A673 (cell line): ENCODE measurements around the gene C9orf50. TPM values are rescaled to one million over a fixed set of nuclear protein-coding genes. Genes with fewer than 3 reads are reported as not detected.

Source experiments
- BruUV-seq: library from RNA; stranded (reverse); fragments of 400-500 nt; replicated peaks from 2 replicates; lab custom pipeline; 2021; lab: Mats Ljungman, UMichigan
- CTCF ChIA-PET: fragments of 300-600 bp; sonication (Branson Sonifier 250); formaldehyde crosslinking; loops from one replicate; lab custom pipeline; 2022; ENCODE audit warnings: antibody characterized with exemption; lab: Charles Lee
- POLR2A ChIA-PET: fragments of 300-600 bp; sonication (Branson Sonifier 250); formaldehyde crosslinking; loops from one replicate; lab custom pipeline; 2022; ENCODE audit warnings: antibody characterized with exemption; ENCODE audit not compliant: low non-redundant PET; lab: Charles Lee
- DNase-seq: peaks from one replicate; pipeline ENCODE4 v3.0.0-alpha.2; 2015; ENCODE audit warnings: low spot score
- H3K27ac ChIP-seq: fragments of 200-600 bp; sonication (generic); 2 replicates; pipeline ENCODE4 v1.5.1; 2016; ENCODE audit warnings: mixed run types, low read depth, mild to moderate bottlenecking, mixed read lengths, antibody characterized with exemption, low read length; ENCODE audit not compliant: poor library complexity, severe bottlenecking
- H3K27me3 ChIP-seq: fragments of 200-600 bp; sonication (generic); replicated peaks from 2 replicates; pipeline ENCODE4 v1.6.1; 2017; ENCODE audit warnings: mixed run types, low read depth, mild to moderate bottlenecking, mixed read lengths, antibody characterized with exemption, low read length; ENCODE audit not compliant: insufficient read depth, poor library complexity
- H3K36me3 ChIP-seq: fragments of 200-600 bp; sonication (generic); 2 replicates; pipeline ENCODE4 v1.6.1; 2016; ENCODE audit warnings: mixed run types, mild to moderate bottlenecking, mixed read lengths, antibody characterized with exemption, low read length; ENCODE audit not compliant: insufficient read depth, poor library complexity, severe bottlenecking
- H3K4me1 ChIP-seq: fragments of 200-600 bp; sonication (generic); 2 replicates; pipeline ENCODE4 v1.6.1; 2017; ENCODE audit warnings: mixed run types, mild to moderate bottlenecking, mixed read lengths, antibody characterized with exemption, low read length; ENCODE audit not compliant: insufficient read depth, poor library complexity, severe bottlenecking
- H3K4me3 ChIP-seq: fragments of 200-600 bp; sonication (generic); 2 replicates; pipeline ENCODE4 v1.5.1; 2016; ENCODE audit warnings: low read depth, mixed run types, mild to moderate bottlenecking, mixed read lengths, low read length; ENCODE audit not compliant: poor library complexity, severe bottlenecking
- H3K9me3 ChIP-seq: fragments of 200-600 bp; sonication (generic); 2 replicates; pipeline ENCODE4 v1.6.1; 2016; ENCODE audit warnings: mixed run types, low read depth, mild to moderate bottlenecking, mixed read lengths, antibody characterized with exemption, low read length; ENCODE audit not compliant: poor library complexity, severe bottlenecking
- EZH2 ChIP-seq: fragments of 200-600 bp; sonication (generic); IDR thresholded peaks from 2 replicates; pipeline ENCODE4 v1.6.1; 2017; ENCODE audit warnings: borderline replicate concordance, low read depth, mild to moderate bottlenecking, mixed read lengths, antibody characterized with exemption, low read length; ENCODE audit not compliant: poor library complexity, severe bottlenecking
- intact Hi-C: fragments of 100-400 bp; cut with micrococcal nuclease; formaldehyde crosslinking; loops from one replicate; pipeline ENCODE4 v1.10.0; 2022; ENCODE audit not compliant: unreplicated experiment
- total RNA-seq: library from RNA; stranded (reverse); gene quantifications from 2 replicates; pipeline ENCODE4 v1.2.3, GENCODE V29; 2021
- TF ChIP-seq, protein P1 (sequence below): fragments of 300-800, 200-600 bp; sonication (generic); conservative IDR thresholded peaks from 2 replicates; pipeline ENCODE4 v1.5.1; 2017; ENCODE audit warnings: low read depth, mild to moderate bottlenecking, antibody characterized with exemption, low read length, moderate library complexity, mixed read lengths

C9orf50 gene
- total RNA-seq, 1 experiment from 2014 or later = not detected

DNA sequence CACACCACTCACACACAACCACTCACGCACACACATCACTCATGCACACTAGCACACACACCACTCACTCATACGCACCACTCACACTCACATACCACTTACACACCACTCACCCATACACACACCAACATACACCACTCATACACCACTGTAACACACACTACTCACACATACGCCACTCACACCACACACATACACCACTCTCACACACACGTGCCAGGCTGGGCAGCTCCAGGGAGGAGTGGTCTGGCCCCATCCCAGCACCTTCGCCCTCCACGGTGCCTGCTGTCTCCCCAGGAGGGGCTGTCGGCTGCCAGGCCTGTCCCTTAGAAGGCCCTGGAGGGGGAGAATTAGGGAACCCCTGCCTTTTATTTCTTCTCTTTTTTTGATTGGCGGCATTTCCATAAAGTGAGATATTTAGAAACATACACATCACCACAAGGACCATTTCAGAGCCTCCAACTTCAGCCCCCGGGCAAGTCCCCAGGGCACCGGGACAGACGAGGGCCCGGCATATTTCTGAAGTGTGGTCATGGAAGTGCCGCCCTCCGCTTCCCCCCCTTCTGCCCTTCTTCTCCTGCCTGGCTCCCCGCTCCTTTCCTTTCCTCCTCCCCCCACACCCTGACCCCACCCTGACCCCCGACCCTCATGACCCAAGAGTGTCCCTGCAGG lies 27.3 kb upstream of the C9orf50 start:
- ChIA-PET CTCF (no interaction called here), POLR2A (no interaction called here)
- H3K27ac ChIP-seq = no peak overlapping the region
- no TSS peak for BruUV-seq
- H3K4me1 ChIP-seq = peaks cover 10% of the 10 kb centered on the region
- H3K4me3 ChIP-seq = no peak overlapping the region
- no peak for DNase-seq
- intact Hi-C loops = no loop called here
- TF ChIP-seq EZH2 = no peak
- TF ChIP-seq, protein P1, sequence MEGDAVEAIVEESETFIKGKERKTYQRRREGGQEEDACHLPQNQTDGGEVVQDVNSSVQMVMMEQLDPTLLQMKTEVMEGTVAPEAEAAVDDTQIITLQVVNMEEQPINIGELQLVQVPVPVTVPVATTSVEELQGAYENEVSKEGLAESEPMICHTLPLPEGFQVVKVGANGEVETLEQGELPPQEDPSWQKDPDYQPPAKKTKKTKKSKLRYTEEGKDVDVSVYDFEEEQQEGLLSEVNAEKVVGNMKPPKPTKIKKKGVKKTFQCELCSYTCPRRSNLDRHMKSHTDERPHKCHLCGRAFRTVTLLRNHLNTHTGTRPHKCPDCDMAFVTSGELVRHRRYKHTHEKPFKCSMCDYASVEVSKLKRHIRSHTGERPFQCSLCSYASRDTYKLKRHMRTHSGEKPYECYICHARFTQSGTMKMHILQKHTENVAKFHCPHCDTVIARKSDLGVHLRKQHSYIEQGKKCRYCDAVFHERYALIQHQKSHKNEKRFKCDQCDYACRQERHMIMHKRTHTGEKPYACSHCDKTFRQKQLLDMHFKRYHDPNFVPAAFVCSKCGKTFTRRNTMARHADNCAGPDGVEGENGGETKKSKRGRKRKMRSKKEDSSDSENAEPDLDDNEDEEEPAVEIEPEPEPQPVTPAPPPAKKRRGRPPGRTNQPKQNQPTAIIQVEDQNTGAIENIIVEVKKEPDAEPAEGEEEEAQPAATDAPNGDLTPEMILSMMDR = no peak
- H3K36me3 ChIP-seq = no peaks in the 10 kb centered on the region
- no peaks in the 10 kb centered on the region for H3K9me3 ChIP-seq
- H3K27me3 ChIP-seq = no peaks in the 10 kb centered on the region

DNA sequence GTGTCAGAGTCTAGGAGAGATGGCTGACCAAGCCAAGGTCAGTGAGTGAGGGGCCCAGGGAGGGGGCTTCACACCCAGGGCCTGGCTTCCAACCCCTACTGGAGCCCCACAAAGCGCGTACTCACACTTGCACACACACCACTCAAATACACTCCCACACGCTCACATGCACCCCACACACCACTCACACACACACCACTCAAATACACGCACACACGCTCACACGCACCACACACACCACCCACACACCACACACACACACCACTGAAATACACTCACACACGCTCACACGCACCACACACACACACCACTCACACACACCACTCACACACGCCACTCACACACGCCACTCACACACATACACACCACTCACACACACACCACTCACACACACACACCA lies 26.7 kb upstream of the C9orf50 start:
- ChIA-PET CTCF (no interaction called here), POLR2A (no interaction called here)
- Histone ChIP-seq H3K36me3 (no peaks in the 10 kb centered on the region), H3K27me3 (no peaks in the 10 kb centered on the region), H3K27ac (no peak overlapping the region), H3K4me3 (no peak overlapping the region), H3K4me1 (peaks cover 10% of the 10 kb centered on the region), H3K9me3 (no peaks in the 10 kb centered on the region)
- intact Hi-C loops = no loop called here
- no peak for TF ChIP-seq EZH2
- TF ChIP-seq, protein P1 = no peak
- BruUV-seq = no TSS peak
- DNase-seq = no peak

DNA sequence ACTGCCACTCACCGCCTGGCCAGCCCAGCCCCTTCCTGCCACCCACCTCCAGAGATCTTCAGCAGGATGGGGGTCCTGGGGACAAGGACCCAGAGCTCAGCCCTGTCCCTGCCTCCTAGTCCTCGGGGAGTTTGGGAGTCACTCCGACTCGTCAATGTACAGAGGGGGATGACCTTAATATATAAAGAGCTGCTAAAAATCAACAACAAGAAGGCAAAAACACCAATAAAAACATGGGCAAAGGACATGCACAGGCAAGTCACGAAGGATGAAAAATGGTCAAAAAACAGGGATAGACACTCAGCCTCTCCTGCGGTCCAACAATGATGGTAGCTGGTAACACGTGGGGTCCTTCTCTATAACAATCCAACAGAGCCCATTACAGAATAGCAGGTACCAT lies 25.8 kb upstream of the C9orf50 start:
- DNase-seq = no peak
- Histone ChIP-seq H3K4me1 (peaks cover 10% of the 10 kb centered on the region), H3K27ac (no peak overlapping the region), H3K27me3 (no peaks in the 10 kb centered on the region), H3K9me3 (no peaks in the 10 kb centered on the region), H3K36me3 (no peaks in the 10 kb centered on the region), H3K4me3 (no peak overlapping the region)
- BruUV-seq = no TSS peak
- intact Hi-C loops = no loop called here
- POLR2A ChIA-PET = no interaction called here
- TF ChIP-seq EZH2 = no peak
- TF ChIP-seq, protein P1 = no peak
- CTCF ChIA-PET = no interaction called here
